Stimulated activated CD8-positive, alpha-beta memory T cell treated with anti-CD3 and anti-CD28 coated beads, Interleukin-15, amount 100 ng/mL, for 1 hour (primary cell): ENCODE results near the gene EID1.
"Not testable (repeated sequence)": the region's sequence is repeated elsewhere in the genome, so short reads cannot be mapped to it uniquely, and the experiment has no call there.

Experiments
- DNase-seq: peaks from one replicate; pipeline ENCODE4 v3.0.0-alpha.2; 2020; ENCODE audit warnings: low read depth

EID1 gene

DNA sequence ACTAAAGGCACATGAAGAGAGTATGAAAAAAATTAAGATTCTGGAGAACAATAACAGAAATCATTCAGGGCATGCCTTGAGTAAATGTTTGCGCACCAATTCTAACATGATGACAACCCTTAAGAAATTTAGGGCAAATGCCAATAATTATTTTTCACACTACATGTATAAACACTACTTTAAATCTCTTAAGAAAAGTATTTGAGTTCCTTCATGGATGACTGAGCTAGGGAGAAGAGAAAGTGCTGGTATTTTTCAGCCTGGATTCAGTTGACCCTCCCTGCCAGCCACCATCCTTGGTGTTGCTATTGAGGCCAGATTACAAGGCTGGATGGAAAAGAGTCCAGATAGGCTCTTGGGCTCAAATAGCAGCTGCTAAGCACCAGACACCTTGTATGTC, 8.0 kb upstream of the EID1 start:
- no peak for DNase-seq

DNA sequence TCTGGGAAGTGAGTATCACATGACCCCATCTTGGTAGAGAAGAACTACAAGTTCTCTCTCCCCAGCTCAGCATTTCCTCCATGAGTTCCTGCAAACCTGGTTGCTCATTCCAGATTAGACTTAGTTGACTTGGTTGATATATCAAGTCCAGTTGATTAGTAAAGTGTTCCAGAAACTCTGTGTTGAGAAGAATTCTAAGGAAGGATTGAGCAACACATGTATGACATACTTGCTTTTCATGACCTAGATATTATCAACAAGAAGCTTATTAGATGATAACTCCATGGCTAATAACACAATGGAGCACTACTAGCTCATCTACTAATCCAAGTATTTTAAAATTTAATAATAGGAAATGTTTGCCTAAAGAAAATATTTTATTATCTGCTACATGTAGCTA, 6.4 kb upstream of the EID1 start:
- no peak for DNase-seq

DNA sequence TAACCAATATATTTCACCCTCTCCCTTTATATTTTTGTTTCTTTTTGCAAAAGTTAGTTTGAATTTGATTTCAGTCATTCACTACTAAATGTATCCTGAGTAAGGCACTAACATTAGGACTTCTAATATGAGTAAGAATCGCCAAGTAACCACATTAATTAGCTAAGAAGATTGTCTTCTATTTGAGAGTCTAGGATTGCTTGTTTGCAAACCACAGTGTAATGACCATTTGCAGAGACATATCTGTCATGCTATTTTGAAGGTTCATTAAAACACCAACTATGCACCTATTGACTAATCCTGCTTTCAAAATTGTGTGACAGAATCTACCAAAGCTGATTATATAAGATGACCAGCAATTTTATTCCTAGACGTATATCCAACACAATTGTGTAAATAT, 5.3 kb upstream of the EID1 start:
- DNase-seq, result no peak

DNA sequence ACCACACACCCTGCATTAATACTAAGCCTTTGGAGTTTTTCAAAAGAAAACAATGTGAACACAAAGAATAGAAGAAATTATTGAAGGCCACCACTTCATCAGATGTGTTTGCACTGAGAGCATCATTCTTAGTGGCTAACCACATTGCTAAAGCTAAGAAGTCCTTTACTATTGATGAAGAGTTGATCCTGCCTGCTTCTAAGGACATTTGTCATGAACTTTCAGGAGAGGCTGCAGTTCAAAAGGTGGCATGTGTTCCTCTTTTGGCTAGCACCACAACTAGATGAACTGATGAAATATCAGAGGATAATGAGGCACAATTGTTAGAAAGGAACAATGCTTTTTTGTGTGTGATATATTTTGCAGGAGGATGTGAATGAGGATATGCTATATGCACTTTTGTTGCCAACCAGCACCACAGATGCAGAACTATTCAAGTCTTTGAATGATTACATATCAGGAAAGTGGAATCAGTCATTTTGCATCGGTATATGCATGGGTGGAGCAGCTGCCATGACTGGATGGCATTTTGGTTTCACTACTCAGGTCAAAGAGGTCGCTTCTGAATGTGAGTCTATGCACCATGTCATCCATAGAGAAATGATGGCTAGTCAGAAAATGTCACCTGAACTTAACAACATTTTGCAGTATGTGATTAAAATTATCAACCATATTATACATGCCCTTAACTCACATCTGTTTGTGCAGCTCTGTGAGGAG, 2.5 kb upstream of the EID1 start:
- no peak for DNase-seq

DNA sequence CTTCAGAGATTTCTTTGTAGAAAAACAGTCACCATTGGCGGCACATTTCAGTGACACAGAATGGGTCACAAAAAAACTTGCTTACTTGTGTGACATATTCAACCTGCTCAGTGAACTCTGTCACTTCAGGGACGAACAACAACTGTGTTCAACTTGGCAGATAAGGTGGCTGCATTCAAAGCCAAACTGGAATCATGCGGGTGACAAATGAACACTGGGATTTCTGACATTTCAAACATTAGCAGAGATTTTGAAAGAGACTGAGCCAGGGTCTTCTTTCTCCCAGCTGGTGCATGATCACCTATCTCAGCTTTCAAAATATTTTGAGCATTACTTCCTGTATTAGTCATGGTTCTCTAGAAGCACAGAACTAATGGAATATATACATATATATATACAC, 1.9 kb upstream of the EID1 start:
- no peak for DNase-seq

DNA sequence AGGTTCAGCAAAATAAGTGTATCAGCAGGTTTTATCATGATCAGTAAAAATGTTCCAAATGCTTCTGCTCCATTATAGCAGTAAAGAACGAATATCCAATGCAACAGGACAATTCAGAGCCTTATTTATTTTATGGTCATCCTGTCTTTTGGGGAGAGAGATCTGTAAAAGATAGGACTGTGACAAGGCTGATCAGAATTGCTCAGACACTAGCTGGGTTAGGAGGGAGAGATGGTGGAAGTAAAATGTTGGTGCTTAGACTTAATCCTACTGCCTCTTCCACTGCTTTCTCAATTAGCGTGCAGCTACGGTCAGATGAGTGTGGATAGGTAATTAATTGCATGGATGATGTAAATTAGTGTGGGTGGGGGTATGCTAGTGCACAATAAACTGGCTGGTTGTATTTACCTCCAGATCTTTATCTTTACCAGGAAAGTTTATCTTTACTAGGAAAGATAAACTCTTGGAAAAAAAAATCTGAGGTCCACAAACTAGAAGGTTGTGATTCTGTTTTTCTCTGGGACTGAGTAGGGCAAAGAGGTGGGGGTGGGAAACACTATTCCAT, 2.2 kb downstream of the EID1 start:
- DNase-seq, result no peak

DNA sequence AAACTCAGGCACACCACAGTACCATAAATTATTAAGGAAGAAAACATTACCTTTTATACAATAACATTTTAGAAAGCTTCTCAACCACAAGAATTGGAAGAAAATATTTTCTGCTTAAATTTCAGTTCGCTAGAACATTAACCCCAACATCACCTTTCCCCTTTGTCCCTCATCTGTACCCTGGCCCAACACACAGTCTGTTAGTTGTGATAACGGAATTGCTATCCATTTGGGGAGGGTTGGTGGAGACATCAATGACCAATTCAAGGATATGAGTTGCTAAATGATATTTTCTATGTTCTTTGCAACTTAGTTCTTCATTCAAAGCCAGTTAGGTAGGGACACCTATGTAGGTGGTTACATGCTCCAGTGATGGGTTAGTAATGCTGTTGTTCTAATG, 5.8 kb downstream of the EID1 start:
- no peak for DNase-seq

DNA sequence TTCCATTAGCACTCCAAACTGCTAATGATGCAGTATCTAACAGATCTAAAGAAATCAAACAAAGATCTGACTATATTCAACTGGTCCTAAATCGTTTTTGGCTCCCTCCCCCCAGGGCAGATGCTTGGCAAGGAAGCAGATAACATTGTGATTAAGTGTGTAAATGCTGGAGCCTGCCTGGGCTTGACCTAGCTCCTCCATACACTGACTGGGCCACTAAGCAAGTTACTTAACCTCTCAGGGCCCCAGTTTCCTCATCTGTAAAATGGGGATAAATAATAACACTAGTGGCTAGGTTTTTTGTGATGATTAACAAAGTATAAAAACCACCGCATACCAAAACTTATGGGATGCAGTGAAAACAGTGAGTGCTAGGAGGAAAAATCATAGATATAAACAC, 9.2 kb downstream of the EID1 start:
- DNase-seq, result no peak

DNA sequence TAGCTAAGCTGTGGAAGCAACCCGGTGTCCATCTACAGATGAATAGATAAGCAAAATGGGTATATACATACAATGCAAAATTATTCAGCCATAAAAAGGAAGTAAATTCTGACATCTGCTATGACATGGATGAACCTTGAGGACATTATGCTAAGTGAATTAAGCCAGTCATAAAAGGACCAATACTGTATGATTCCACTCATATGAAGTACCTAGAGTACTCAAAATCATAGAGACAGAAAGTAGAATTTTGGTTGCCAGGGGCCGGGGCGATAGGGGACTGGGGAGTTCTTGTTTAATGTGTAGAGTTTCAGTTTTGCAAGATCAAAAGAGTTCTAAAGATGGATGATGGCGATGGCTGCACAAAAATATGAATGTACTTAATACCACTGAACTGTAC, 10.3 kb downstream of the EID1 start:
- DNase-seq, result no peak

DNA sequence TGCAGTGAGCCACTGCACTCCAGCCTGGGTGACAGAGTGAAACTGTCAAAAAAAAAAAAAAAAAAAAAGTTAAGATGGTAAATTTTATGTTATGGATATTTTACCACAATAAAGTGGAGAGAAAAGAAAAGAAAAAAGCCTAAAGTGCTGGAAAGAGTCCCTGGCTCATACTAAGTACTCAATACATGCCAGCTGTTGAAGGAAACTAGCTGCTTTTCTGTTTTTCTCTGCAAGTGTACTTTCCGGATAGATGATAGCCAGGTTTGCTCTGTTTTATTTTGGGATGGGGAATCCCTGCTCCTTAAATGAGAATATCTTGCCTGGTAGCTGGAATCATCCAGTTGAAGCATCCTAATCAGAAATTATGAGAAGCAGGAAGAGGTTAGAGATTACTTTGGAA, 10.9 kb downstream of the EID1 start:
- no peak for DNase-seq

DNA sequence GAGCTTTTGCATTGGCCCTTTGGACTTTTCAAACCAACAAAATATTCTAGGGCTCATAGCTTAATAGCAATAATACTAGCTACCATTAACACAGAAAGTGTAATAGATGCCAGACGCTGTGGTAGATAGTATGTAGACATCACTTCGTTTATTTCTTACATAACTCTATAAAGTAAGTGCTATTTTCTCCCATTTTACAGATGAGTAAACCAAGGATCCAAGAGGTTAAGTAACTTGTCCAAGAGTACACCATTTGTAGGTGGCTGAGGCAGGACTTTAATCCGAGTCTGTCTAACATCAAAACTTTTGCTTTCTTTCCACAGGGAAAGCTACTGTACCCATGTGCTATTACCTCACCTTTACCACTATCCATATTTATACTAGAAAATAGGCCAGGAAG, 12.0 kb downstream of the EID1 start:
- DNase-seq, result no peak

DNA sequence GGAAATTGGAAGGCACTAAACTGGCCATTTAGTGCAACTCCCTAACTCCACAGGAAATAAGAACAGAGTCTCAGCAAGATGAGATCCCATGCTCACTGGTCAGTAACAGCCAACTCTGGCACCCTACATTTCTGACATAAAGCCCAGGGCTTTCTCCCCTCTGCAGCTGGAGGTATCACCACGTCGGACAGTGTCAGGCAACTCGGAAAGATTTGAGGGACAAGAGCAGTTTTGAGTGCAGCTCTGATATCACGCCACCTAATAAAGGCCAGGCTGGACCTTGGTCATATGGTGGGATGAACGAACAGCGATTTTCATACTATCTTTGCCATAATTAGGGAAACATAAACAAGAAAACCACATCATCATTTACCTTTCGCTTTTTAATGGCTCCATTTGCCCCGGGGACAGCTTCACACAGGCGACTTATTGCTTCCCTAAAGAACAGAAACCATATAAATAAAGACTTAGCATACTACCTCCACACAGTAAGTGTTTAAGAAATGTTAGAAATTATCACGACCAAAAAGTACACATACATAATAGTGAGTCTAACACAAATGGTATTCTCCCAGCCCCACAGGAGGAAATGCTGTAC, 12.5 kb downstream of the EID1 start:
- DNase-seq, result no peak

DNA sequence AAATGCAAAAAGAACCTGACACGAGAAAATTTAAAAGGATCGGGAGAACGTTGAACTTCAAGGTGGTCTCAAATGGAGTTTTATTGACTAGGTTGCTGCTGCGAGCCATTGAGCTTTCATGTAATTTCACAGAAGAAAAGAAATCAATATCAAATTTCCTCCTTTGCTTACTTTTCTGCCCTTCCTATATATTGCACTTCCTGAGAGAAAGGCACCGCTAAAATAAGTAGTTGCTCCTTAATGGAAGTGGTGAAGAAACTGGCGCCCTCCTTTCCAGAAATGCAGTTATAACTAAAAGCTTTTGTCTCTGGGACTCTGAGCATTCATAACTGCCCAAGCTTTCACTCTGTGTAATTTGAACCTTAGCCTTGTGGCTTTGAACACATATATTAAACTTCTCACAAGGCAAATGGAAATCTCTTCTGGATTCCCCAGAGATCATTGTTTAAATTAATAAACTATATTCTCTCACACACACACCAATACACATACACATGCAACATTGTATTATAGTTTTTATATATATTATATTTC, 13.4 kb downstream of the EID1 start:
- no peak for DNase-seq

DNA sequence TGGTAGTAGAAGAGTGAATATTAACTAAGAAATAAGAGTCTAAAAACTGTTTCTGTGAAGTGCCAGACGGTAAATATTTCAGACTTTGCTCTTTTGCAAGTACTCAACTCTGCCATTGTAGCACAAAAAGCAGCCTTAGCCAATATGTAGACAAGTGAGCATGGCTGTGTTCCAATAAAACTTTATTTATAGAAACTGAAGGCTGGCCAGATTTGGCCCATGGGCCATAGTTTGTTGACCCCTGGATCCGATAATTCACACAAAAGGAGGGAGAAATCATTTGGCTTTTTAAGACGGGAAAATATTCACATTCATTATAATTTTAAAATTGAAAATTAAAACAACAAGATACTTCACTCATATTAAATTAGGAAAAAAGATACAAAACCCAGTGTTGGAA, 15.4 kb downstream of the EID1 start:
- DNase-seq, result no peak

DNA sequence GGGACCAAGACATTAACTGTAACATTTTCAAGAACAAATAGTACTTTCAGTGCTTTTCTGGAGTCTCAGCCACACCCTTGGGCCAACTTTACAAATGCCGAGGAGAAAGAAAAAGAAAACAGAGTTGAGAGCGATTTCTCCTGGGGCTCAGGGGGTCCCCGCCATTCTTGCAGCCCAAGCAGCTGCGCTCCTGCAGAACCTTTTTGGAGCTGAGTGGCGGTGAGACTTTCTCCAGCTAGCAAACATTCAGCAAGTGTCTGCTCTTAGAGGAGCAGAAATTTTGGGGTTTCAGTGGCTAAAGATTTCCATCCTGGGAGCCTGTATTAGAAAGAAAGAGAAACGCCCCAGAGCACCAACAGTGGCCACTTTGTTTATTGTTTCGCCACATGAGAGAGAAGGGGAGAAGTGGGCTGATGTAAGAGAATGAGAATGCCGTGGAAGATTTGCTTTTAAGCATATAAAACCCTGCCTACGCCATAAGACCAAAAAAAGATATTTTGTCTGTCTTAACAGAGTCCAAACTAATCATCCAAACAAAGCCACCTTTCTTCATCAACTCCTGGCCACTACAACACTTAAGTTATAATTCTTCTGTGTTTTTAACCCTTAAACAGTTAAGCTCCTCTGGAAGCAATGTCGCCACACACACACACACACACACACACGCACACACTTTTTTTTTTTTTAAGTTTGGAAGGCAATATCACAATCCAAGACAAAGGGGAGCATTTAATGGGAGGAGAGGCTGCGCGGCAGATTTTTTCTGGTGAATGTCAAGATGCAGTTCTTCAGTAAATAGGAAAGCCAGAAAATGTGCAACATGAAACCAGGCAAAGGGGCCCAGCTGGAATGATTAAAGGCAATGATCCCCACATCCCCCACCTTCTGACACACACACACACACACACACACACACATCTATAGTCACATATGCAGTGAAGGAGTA, 19.2 kb downstream of the EID1 start:
- no peak for DNase-seq

DNA sequence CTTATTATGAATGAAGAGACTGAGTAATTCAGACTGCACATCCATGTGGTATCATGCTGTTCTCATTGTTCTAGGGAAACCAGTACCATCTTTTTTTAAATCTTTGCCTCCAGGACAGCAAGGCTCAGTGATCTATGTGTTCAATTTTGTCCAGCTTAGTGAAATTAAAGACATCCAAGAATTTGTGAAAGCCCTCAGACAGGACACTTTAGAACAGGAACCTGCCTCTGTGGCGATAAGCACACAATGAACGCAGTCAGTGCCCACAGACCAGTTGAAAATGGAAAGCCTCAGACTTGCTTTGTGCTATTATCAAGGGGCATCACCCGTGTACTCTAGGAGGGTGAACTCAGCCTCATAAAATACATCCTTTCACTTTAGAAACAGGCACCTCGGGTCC, 20.1 kb downstream of the EID1 start:
- no peak for DNase-seq

DNA sequence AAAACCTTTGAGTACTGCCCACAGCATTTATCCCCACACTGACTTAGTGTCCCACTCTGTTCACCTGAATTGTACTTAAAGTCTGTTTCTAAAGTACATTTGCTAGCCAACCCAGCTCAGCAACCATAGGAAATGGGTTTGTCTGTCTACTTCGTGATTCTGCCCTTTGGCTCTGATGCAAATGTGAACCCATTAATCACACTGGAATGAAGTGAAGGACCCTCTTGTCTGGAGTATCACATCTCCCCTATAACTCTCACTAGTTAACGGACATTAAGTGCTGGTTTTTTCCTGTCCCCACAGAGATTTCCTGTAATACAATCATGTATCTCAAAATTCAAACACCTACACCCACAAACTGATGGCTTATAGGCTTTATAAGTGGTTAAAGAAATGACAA, 20.5 kb downstream of the EID1 start:
- DNase-seq, result no peak

DNA sequence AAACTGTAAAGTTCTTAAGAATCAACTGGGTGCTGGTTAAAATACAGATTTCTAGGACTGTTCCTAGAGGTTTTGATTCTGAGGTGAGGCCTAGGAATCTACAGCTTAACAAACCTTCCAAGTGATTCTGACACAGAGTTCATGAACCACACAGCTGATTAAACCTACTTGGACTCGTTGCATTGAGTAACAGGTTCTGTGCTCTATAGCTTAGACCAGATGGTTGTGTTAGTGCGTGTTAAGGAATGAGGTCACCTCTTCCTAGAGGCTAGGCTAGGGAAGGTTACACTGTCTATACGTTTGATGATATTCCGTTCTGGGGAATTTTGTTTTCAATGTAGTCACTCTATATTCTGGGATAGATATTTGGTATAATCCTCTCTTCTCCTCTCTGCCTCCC, 21.9 kb downstream of the EID1 start:
- DNase-seq, result no peak

DNA sequence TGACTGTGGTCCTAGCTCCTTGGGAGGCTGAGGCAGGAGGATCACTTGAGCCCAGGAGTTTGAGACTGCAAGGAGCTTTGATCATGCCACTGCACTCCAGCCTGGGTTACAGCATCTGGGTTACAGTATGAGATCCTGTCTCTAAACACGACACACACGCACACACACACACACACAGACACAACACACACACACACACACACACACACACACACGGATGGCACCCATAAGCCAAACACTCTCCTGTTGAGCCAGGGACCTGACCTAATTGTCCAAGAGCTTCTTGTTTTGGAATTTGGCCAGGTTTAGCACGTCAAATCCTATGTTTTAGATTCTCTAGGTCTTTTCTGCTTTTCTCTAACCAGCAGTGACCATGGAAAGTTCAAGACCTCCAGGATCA, 26.8 kb downstream of the EID1 start:
- DNase-seq, result no peak

DNA sequence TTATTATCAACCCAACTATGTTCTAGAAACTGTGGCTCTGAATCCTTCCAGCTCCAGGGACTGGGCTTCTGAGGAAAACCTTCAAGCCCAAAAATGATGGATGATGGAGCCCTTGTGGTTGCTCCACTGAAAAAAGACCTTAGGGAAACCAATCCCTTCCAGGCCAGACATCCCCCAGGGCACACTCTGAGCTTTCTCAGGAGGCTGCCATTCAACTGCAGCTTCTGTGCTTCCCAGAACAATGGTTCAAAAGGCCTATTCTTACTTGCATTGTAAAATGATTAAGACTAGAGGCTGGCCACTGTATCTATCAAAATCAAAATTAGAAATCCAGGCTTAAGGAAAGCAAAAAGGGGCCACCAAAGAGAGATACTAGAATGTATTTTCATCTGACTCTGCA, 27.3 kb downstream of the EID1 start:
- DNase-seq, result no peak

DNA sequence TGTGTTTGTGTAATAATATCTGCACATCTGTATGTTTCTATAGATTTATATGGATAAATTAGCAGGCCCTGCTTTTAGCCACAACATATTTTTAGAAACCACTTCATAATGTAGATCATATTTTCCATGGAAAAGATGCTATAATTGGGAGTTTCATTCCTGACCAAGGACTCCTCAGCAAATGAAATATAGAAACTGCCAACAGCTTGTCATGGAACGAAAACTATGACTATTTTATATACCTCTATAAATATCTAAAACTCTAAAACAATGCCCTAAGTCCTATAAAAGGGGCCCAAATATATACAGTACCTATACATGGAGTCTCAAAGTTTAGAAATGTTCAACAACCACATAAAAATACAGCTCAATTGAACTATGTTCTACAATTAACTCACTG, 27.9 kb downstream of the EID1 start:
- no peak for DNase-seq

DNA sequence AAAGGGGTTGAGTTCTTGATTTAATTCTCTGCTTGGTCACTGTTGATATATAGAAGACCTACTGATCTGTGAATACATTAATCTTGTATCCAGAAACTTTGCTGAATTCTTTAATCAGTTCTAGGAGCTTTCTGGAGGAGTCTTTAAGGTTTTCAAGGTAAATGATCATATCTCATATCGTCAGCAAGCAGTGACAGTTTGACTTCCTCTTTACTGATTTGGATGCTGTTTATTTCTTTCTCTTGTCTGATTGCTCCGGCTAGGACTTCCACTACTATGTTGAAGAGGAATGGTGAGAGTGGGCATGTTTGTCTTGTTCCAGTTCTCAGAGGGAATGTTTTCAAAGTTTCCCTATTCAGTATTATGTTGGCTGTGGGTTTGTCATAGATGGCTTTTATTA, 31.4 kb downstream of the EID1 start:
- DNase-seq, result not testable (repeated sequence)

DNA sequence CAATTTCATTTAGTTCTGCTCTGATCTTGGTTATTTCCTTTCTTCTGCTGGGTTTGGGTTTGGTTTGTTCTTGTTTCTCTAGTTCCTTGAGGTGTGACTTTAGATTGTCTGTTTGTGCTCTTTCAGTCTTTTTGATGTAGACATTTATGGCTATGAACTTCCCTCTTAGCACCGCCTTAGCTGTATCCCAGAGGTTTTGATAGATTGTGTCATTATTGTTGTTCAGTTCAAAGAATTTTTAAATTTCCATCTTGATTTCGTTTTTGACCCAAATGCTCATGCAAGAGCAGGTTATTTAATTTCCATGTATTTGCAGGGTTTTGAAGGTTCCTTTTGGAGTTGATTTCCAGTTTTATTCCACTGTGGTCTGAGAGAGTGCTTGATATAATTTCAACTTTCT, 32.6 kb downstream of the EID1 start:
- not testable (repeated sequence) for DNase-seq
